ENCODE data around the gene TAF6L.
"Not testable (repeated sequence)": the region's sequence is repeated elsewhere in the genome, so short reads cannot be mapped to it uniquely, and the experiment has no call there.

TAF6L gene

DNA sequence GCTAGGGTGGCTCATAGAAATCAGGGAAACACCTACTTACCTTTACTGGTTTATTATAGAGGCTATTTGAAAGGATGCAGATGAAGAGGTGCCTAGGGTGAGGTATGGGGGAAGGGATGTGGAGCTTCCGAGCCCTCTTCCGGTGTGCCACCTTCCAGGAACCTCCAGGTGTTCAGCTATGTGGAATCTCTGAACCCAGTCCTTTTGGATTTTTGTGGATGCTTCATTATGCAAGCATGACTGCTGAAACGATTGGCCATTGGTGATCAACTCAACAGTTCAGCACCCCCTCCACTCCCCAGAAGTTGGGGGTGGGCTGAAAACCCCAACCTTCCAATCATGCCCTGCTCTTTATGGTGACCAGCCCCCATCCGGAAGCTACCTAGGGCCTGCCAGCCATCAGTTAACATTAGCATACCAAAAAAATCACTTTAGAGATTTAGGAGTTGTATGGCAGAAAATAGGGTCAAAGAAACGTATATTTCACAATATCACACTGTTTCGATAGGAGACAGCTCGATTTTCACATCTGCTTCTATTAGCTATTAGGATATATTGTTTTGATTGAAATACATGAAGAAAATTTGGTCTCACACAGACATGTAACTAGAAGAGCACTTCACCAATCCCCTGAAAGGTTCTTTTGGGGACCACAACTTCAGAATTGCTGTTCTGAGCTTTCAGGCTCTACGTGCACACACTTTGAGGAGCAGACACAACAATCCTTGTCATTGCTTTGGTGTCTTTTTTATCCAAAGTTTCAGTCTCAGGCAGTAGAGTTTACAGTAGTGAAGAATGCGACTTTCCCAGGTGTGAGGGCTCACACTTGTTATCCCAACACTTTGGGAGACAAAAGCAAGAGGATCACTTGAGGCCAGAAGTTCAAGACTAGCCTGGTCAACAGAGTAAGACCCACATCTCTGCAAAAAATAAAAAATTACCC, 13.1 kb upstream of the TAF6L start:
- no peak for DNase-seq (ENCODE audit: low spot score)

GRCh38 chr11:62760867-62761227, 10.3 kb upstream of the TAF6L start:
- not testable (repeated sequence) for DNase-seq (ENCODE audit: low spot score)

DNA sequence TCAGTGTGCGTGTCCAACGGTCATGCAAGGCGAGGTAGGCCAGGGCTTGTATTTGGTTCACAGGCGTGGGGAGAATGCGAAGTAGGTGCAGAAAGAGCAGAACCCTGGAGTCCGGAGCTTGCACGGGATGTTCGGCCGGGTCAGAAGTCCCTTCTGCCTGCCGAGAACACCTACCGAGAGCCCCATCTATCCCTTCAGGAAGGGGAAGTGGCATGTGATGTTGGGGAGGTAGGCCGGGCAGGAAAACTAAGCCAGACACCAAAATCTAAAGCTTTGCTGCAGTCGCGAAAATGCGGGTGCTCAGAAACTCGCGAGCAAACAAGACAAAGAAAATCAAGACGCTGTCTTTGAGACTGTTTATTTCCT, 435 bp upstream of the TAF6L start:
- DNase-seq (ENCODE audit: low spot score), result peak; percentile 73

DNA sequence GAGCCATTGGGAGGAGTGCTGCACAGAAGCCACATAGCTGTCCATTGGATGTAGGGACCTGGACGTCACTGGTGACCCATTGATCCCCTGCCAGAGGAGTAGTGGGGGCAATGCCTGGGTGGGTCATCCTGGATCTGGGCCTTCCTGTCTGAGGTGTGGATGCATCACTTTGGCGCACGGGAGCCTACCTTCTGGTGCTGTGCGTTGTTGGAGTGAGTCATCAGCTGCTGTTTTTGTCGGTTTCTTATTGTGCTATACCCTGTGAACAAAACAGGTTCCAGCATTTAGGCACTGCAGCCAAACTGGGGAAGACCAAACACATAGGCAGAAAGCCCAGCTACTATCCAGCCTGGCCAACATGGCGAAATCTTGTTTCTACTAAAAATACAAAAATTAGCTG, 3.2 kb downstream of the TAF6L start:
- no peak for DNase-seq (ENCODE audit: low spot score)

- DNase-seq (ENCODE audit: low spot score), result no peak
These were observed 4.5 kb downstream of the TAF6L start for GRCh38 chr11:62775646-62776045.

GRCh38 chr11:62777389-62777788, 6.2 kb downstream of the TAF6L start:
- no peak for DNase-seq (ENCODE audit: low spot score)

- no peak for DNase-seq (ENCODE audit: low spot score)
These were observed 7.2 kb downstream of the TAF6L start for GRCh38 chr11:62778441-62778840.

DNA sequence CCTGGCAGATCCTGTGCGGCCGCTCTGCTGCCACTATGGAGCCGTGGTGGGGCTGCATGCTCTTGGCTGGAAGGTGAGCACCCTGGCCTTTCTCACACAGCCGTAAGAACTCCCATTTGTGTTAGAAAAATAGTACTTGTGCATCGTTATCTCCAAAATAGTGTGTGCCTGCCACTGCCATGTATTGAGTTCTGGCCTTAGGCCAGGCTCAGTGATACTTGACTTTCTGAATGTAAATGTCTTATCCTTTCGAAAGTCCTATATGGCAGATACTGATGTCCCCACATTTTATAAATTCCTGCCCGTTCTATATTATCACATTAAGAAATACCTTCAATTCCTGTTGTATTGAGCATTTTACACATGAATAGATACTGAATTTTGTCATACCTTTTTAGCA, 11.6 kb downstream of the TAF6L start:
- no peak for DNase-seq (ENCODE audit: low spot score)

DNA sequence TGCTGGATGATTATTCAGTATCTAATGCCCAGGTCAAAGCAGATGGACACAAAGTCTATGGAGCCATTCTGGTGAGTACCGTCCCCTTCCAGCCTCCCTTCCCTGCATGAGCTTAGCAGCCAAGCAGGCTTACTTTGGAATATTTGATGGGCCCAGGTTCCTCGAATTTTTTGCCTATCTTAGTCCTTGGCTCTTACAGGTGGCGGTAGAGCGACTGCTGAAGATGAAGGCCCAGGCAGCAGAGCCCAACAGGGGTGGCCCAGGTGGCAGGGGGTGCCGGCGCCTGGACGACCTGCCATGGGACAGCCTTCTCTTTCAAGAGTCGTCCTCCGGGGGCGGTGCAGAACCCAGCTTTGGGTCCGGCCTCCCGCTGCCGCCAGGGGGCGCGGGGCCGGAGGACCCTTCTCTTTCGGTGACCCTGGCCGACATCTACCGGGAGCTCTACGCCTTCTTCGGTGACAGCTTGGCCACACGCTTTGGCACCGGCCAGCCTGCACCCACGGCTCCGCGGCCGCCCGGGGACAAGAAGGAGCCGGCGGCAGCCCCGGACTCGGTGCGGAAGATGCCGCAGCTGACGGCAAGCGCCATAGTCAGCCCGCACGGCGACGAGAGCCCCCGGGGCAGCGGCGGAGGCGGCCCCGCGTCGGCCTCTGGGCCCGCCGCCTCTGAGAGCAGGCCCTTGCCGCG, 15.3 kb downstream of the TAF6L start:
- DNase-seq (ENCODE audit: low spot score), result peak; percentile 93

DNA sequence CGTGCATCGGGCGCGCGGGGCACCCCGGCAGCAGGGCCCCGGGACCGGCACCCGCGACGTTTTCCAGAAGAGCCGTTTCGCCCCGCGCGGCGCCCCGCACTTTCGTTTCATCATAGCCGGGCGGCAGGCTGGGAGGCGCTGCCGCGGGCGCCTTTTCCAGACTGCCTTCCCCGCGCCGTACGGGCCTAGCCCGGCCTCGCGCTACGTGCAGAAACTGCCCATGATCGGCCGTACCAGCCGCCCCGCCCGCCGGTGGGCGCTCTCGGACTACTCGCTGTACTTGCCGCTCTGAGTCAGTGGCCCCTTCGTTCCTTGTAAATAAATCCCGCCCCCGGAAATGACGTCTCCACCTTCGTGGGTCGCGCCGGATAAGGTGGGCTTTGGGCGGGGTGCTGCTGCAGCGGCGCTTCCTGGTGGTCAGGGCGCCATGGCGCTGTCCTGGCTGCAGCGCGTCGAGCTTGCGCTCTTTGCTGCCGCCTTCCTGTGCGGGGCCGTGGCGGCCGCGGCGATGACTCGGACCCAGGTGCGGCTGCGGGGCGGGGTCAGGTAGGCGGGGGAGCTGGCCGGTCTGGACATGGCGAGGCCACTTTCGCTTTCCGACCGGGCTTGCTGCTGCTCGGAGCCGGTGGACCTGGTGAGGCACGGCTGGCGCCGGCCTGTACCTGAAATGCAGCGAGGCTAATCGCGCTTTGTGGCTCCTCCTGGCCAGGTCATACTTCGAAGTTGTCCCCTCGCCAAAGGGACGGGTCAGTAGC, 16.0 kb downstream of the TAF6L start, which contains the start of gene TMEM179B:
TSS of gene TMEM179B (plus strand) at position 398 of the 755 bp plus-strand sequence. CDS start at position 428, 30 bp downstream.
- peak; percentile 97 for DNase-seq (ENCODE audit: low spot score)

GRCh38 chr11:62788991-62789390, 17.8 kb downstream of the TAF6L start:
- no peak for DNase-seq (ENCODE audit: low spot score)

DNA sequence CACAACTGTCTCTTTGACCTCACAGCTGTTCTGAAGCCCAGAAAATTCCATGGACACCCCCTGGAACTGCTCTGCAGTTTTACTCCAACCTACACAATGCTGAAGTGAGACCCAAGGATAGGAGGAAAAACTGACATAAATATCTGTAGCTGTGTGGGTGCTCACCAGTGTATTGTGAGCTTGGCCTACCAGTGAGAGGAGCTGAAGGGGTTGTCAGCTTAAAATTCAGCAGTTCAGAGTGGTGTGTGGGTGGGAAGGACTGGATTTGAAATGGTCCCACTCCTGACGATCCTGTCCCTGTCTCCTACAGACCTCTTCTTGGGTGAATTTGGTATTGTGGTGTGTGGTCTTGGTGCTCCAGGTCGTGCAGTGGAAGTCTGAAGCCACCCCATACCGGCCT, 18.4 kb downstream of the TAF6L start:
- DNase-seq (ENCODE audit: low spot score), result no peak

DNA sequence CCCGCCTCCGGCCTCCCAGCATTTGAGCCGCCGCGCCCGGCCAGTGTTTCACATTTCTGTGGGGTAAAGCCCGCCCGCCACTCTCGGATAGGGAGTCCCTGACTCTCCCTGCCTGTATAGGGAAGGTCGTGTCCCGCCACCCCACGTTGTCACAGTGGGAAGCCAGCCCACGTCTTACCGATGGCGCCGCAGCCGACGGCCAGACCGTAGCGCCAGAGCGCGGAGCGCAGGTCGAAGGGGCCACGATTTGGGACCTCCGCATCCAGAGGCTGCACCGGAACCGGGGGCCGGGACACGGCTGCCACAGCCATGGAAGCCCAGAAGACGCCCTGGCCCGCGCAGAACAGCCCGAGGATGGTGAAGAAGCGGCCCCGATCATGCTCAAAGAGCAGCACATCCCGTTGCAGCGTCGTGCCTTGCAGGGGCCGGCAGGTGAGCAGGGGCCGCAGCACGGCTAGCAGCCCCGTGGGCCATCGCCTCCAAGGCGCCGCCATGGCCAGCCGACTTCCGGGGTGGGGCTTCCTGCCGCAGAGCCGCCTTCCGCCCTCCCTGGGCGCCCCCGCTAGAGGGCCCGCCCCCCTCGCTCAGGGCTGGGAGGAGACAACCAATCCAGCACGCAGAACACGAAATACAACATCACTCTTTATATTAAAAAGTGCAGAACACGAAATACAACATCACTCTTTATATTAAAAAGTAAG, 20.5 kb downstream of the TAF6L start, which contains the start of gene TMEM223:
TSS of gene TMEM223 (minus strand) at position 506 of the 701 bp plus-strand sequence. CDS start at position 494, 12 bp downstream.
- DNase-seq (ENCODE audit: low spot score), result peak; percentile 92

- DNase-seq (ENCODE audit: low spot score), result peak; percentile 67
These were observed 21.0 kb downstream of the TAF6L start for GRCh38 chr11:62792202-62792575.

DNA sequence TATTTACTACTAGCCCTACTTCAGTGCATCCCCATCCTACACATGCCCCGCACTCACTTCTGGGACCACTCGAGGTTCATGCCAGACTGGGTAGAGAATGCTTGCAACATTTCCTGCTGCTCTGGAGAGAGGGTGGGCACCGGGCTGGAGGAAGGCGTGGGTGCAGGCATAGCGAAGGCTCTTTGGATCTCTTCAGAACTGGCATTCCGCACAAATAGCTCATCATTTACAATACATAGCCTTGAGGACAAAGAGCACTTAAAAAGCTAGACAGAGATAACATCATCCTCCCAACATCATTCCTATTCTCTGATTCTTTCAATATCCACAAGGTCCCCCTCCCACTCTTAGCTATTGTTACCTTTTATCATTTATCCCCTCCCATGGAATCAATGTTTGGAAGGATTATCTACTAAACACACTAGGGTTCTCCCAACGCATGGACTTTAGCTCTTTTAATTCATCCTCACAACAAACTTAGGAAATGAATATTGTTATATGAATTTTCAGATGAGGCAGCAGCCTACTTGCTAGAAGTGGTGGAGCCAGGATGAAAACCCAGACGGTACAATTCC, 23.1 kb downstream of the TAF6L start:
- DNase-seq (ENCODE audit: low spot score), result no peak

DNA sequence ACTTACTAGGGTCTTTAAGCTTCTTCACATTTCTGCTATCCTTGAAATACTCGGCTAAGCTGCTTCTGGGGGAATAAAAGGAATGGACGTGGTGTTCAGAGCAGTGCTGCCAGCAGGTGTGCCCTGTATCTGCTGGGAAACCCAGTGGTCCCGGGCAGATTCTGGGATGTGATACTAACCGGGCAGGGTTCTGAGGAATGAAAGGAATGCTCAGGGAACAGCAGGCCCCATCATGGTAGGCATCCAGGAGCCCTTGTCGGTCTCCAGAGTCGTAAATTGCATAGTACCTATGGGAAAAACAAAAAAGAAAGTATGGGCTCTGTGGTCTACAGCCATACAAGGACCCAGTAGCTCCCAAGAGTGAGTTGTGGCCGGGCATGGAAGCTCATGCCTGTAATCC, 25.1 kb downstream of the TAF6L start:
- no peak for DNase-seq (ENCODE audit: low spot score)

DNA sequence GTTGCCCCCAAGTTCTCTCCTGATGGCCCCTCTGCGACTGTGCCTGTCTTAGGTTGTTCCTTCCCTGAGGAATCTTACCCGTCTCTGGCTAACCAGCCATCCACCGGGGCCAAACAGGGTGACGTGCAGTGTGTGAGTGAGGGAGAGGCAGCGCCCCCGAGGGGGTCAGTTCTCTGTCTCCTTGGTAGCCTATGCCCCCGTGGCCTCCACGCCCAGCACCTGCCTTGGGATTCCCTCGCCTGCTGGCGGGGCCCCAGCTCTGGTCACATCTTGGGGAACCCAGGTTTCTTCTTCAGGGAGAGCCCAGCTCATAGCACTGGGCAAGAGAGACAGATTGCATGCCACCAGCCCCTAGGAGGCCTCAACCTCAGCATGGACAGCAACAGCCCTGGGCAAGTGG, 28.3 kb downstream of the TAF6L start:
- no peak for DNase-seq (ENCODE audit: low spot score)

DNA sequence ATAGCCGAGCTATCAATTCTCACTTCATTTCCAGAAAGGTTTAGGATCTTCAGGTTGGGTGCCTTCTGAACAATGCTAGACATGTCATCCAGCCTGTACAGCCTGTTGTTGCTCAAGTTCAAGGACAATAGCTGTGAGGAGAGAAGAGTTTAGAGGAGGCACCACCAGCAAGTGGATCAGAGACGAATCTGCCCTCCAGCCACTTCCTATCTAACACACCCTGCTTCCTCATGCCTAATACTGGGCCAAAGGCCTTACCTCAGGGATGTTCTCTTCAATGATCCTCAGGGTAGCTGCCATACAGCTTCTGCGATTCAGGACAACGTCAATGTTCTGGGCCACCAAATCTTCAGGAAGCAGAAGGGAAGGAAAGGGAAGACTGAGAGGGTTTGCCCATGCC, 29.9 kb downstream of the TAF6L start:
- no peak for DNase-seq (ENCODE audit: low spot score)

- DNase-seq (ENCODE audit: low spot score), result no peak
These were observed 33.3 kb downstream of the TAF6L start for GRCh38 chr11:62804310-62805075.

GRCh38 chr11:62805076-62805892, 34.1 kb downstream of the TAF6L start, which contains the start of gene NXF1:
Gene NXF1 (minus strand): TSS chr11:62805440. CDS start chr11:62805356, 84 bp downstream.
- DNase-seq (ENCODE audit: low spot score), result peak; percentile 97
